Right lobe of liver (tissue), 6 donors: ENCODE data around the gene ATP6V1A. TPM values are rescaled to one million over a fixed set of nuclear protein-coding genes. Genes with fewer than 3 reads are reported as not detected.

ENCODE experiments used
- ATAC-seq, 4 donors: fragments of 200-7000 bp; cut with Tn5 transposase; one replicate each; pipeline ENCODE4 v1.9.1; 2020; ENCODE audit warnings: mild to moderate bottlenecking in 4 of 4, moderate library complexity in 4 of 4
- DNase-seq, 3 donors: peaks; one replicate each; pipeline ENCODE4 v3.0.0-alpha.2; 2020
- H3K27ac ChIP-seq, 3 donors: fragments of 200-600 bp; one replicate each; pipeline ENCODE4 v1.8.0; 2022
- H3K27me3 ChIP-seq, 2 donors: fragments of 200-600 bp; one replicate each; pipeline ENCODE4 v1.8.0; 2022
- H3K36me3 ChIP-seq, 4 donors: fragments of 200-600 bp; sonication (generic) in 1 of 4; one replicate each; pipeline versions ENCODE4 v1.5.1 to v1.8.0; 2017 to 2022; ENCODE audit warnings: control low read depth in 1 of 4
- H3K4me1 ChIP-seq, 4 donors: fragments of 200-600 bp; sonication (generic) in 1 of 4; one replicate each; pipeline versions ENCODE4 v1.5.1 to v1.8.0; 2017 to 2022; ENCODE audit warnings: control low read depth in 1 of 4
- H3K4me3 ChIP-seq, 3 donors: fragments of 200-600 bp; one replicate each; pipeline ENCODE4 v1.8.0; 2022
- H3K9me3 ChIP-seq, 4 donors: fragments of 200-600 bp; sonication (generic) in 1 of 4; one replicate each; pipeline versions ENCODE4 v1.5.1 to v1.8.0; 2017 to 2022; ENCODE audit warnings: control low read depth in 1 of 4
- CTCF ChIP-seq, 4 donors: fragments of 200-600 bp in 3 of 4; fragments of 450-650 bp in 1 of 4; IDR thresholded peaks; one replicate each; pipeline versions ENCODE4 v1.5.1 to v1.8.0; 2016 to 2022; ENCODE audit warnings: antibody characterized with exemption in 4 of 4, mild to moderate bottlenecking in 2 of 4
- POLR2A ChIP-seq: fragments of 450-650 bp; IDR thresholded peaks from one replicate; pipeline ENCODE4 v1.6.1; 2017; ENCODE audit warnings: antibody characterized with exemption, mild to moderate bottlenecking
- WGBS: methylation state at CpG from one replicate; pipeline ENCODE4 v1.1.6; 2018; ENCODE audit warnings: low coverage, low lambda C conversion rate; ENCODE audit not compliant: insufficient coverage; ENCODE audit errors: missing lambda C conversion rate; 5-methylcytosine and 5-hydroxymethylcytosine counted together
- intact Hi-C, 2 donors: fragments of 100-400 bp; cut with DNase I; formaldehyde crosslinking; loops; one replicate each; pipeline versions ENCODE4 v1.11.2 to v1.14.1; 2022
- total RNA-seq, 6 experiments: library from RNA; depleted of rRNA in 2 of 6; stranded (reverse); fragments of >200 nt in 2 of 6; fragmentation: NEBNext Ultra II Directional in 3 of 6; extraction: Animal tissue kit (Norgen Biotek cat#: 25700) in 3 of 6; gene quantifications; one replicate each; pipeline versions ENCODE4 v1.1.0 to v1.2.4, GENCODE V29; 2016 to 2023
- donor health status: DM: no; HTN: yes; CAD: no.
- donor health status: DM: no; HTN: no; CAD: no.
- donor health status: DM: no; HTN: no; CAD: no.
- donor health status: DM: no; HTN: yes; CAD: no.
- donor health status: DM: no; HTN: yes; CAD: no.

ATP6V1A gene
- total RNA-seq, 6 experiments from 2014 or later, result 39.6 to 52.7 (median 47.7) TPM

- H3K9me3 ChIP-seq, result no peaks in the 10 kb centered on the region
- H3K4me3 ChIP-seq, result no peak overlapping the region
- no peaks in the 10 kb centered on the region for H3K36me3 ChIP-seq
- H3K4me1 ChIP-seq, result no peaks in the 10 kb centered on the region
- no peaks in the 10 kb centered on the region for H3K27me3 ChIP-seq
- TF ChIP-seq POLR2A, result no peak
- no peak for TF ChIP-seq CTCF (IDR thresholded peaks at IDR 0.05)
- ATAC-seq (no peak), DNase-seq (no peak)
- H3K27ac ChIP-seq, result no peak overlapping the region
- intact Hi-C loops, result no loop called here
- 71% methylated on average over 4 of the region's 4 CpGs for WGBS
These were observed 39.0 kb upstream of the ATP6V1A start for GRCh38 chr3:113707835-113708234.

GRCh38 chr3:113712129-113712528 is 34.7 kb upstream of the ATP6V1A start:
- ATAC-seq (no peak), DNase-seq (no peak)
- H3K27me3 ChIP-seq, result no peaks in the 10 kb centered on the region
- intact Hi-C loops, result no loop called here
- H3K4me1 ChIP-seq, result no peaks in the 10 kb centered on the region
- H3K4me3 ChIP-seq, result no peak overlapping the region
- 38% methylated on average over 3 of the region's 3 CpGs for WGBS
- TF ChIP-seq CTCF (IDR thresholded peaks at IDR 0.05), result no peak
- no peak for TF ChIP-seq POLR2A
- no peaks in the 10 kb centered on the region for H3K9me3 ChIP-seq
- H3K27ac ChIP-seq, result no peak overlapping the region
- no peaks in the 10 kb centered on the region for H3K36me3 ChIP-seq

GRCh38 chr3:113714702-113715101 is 32.1 kb upstream of the ATP6V1A start:
- Histone ChIP-seq H3K36me3 (peaks cover 0 to 4% (median 1%) of the 10 kb centered on the region in 4 donors), H3K4me1 (no peaks in the 10 kb centered on the region), H3K4me3 (no peak overlapping the region), H3K9me3 (no peaks in the 10 kb centered on the region), H3K27ac (no peak overlapping the region), H3K27me3 (no peaks in the 10 kb centered on the region)
- 67% methylated on average over 1 of the region's 1 CpG for WGBS
- TF ChIP-seq CTCF (IDR thresholded peaks at IDR 0.05) (no peak), POLR2A (no peak)
- no peak for DNase-seq
- intact Hi-C loops, result no loop called here
- no peak for ATAC-seq

GRCh38 chr3:113717308-113717707 is 29.5 kb upstream of the ATP6V1A start:
- 97% methylated on average over 3 of the region's 3 CpGs for WGBS
- no peak for DNase-seq

More at GRCh38 chr3:113717308-113717707, 29.5 kb upstream of the ATP6V1A start:
- intact Hi-C loops, result no loop called here
- H3K27me3 ChIP-seq, result no peaks in the 10 kb centered on the region
- TF ChIP-seq POLR2A, result no peak
- no peak for TF ChIP-seq CTCF (IDR thresholded peaks at IDR 0.05)
- peaks cover 0 to 27% (median 17%) of the 10 kb centered on the region in 4 donors for H3K36me3 ChIP-seq
- ATAC-seq, result no peak
- no peak overlapping the region for H3K27ac ChIP-seq
- no peaks in the 10 kb centered on the region for H3K4me1 ChIP-seq
- no peaks in the 10 kb centered on the region for H3K9me3 ChIP-seq
- no peak overlapping the region for H3K4me3 ChIP-seq
